Activated CD4-positive, alpha-beta T cell treated with anti-CD3 and anti-CD28 coated beads for 36 hours (primary cell): ENCODE results near the gene SEC61G. TPM values are rescaled to one million over a fixed set of nuclear protein-coding genes. Genes with fewer than 3 reads are reported as not detected.

ENCODE experiments used
- ATAC-seq: fragments of 200-7000 bp; cut with Tn5 transposase; one replicate; pipeline ENCODE4 v1.10.0; 2021; ENCODE audit warnings: mild to moderate bottlenecking, moderate library complexity
- CTCF ChIA-PET: fragments of 350-600 bp; sonication (Branson Sonifier 250); formaldehyde crosslinking; loops from one replicate; lab custom pipeline; 2021; ENCODE audit warnings: antibody characterized with exemption; lab: Charles Lee
- POLR2A ChIA-PET: fragments of 350-600 bp; sonication (Branson Sonifier 250); formaldehyde crosslinking; loops from one replicate; lab custom pipeline; 2021; ENCODE audit warnings: antibody characterized with exemption, inconsistent platforms; lab: Charles Lee
- DNase-seq: peaks from one replicate; pipeline ENCODE4 v3.0.0-alpha.2; 2020
- H3K27ac Mint-ChIP-seq: one replicate; pipeline ENCODE4 v1.8.0; 2021; ENCODE audit warnings: mixed read lengths
- H3K27me3 Mint-ChIP-seq: one replicate; pipeline ENCODE4 v1.8.0; 2021; ENCODE audit warnings: mixed read lengths
- H3K36me3 Mint-ChIP-seq: one replicate; pipeline ENCODE4 v1.8.0; 2021; ENCODE audit warnings: low read depth, mixed read lengths
- H3K4me1 Mint-ChIP-seq: one replicate; pipeline ENCODE4 v1.8.0; 2021; ENCODE audit warnings: mixed read lengths
- H3K4me3 Mint-ChIP-seq: one replicate; pipeline ENCODE4 v1.8.0; 2021; ENCODE audit warnings: mild to moderate bottlenecking, moderate library complexity, mixed read lengths
- H3K9me3 Mint-ChIP-seq: one replicate; pipeline ENCODE4 v1.8.0; 2021; ENCODE audit warnings: low read depth, mixed read lengths
- intact Hi-C, 2 experiments: fragments of 100-400 bp; cut with DNase I in 1 of 2; cut with micrococcal nuclease in 1 of 2; formaldehyde crosslinking; loops; one replicate each; pipeline versions ENCODE4 v1.14.2 to v1.15.1; 2022 to 2024; cut with DNase I, micrococcal nuclease
- total RNA-seq, 2 experiments: library from RNA; stranded (reverse); gene quantifications; one replicate each; pipeline ENCODE4 v1.2.3, GENCODE V29; 2021

SEC61G gene
- total RNA-seq, 2 experiments from 2014 or later: 78.4 to 191 TPM

DNA sequence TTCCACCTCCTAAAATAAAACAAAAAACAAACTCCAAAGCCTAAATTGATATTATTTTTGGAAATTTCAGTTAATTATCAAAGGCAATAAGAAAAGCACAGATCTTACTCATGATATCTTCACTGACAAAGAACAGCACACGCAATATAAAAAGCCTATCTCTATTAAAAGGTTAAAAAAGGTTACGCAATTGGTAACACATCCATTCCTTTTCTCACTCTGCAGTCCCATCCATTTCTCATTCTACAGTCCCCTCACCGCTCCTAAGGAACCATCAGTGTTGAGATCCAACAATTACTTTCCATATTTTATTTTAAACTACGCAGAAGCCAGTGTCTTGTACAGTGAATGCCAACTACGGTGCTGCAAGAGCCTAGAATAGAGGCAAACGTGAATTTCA lies 1.3 kb downstream of the SEC61G start:
- intact Hi-C loops: loop anchor here in 1 of 2 experiments (2.0 to 5.0 kb wide), 3 partner anchors 775 to 1193 kb away; partner anchors contain the start of genes MRPS17 and VOPP1
- H3K27ac Mint-ChIP-seq: peak overlapping the region; percentile 91
- CTCF ChIA-PET: interaction anchor here (3.8 kb wide), 1 partner anchor 498 kb away, joined by 27 read pairs; no protein-coding TSS in a partner anchor

DNA sequence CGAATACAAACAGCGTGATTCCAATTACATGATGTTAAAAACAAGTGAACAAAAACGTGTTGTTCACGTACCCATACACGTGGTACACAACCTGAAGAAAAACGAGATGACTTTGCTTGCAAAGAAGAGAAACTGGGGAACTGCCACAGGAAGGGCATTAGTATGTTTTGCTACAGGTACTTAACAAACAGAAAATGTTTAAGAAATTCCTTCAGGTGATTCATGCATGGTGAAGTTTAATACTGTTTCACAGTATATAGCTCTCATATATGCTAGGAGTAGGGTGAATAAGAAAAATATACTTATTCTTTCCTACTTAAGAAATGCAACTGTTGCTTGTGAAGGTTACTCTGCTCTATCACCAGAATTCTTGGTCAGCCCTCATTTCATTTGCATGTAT lies 9.8 kb downstream of the SEC61G start:
- peaks cover 51% of the 10 kb centered on the region for H3K36me3 Mint-ChIP-seq
- POLR2A ChIA-PET: interaction anchor here (1.7 kb wide), 1 partner anchor 10 kb away, joined by 6 read pairs; the partner anchor contains the start of gene SEC61G
- intact Hi-C loops: no loop called here

More for the DNA sequence above, 1.3 kb downstream of the SEC61G start:
- DNase-seq (no peak), ATAC-seq (no peak)
- POLR2A ChIA-PET: no interaction called here
- Mint-ChIP-seq H3K27me3 (no peaks in the 10 kb centered on the region), H3K4me3 (peak overlapping the region; percentile 91), H3K9me3 (no peaks in the 10 kb centered on the region), H3K4me1 (peaks cover 20% of the 10 kb centered on the region), H3K36me3 (peaks cover 39% of the 10 kb centered on the region)

DNA sequence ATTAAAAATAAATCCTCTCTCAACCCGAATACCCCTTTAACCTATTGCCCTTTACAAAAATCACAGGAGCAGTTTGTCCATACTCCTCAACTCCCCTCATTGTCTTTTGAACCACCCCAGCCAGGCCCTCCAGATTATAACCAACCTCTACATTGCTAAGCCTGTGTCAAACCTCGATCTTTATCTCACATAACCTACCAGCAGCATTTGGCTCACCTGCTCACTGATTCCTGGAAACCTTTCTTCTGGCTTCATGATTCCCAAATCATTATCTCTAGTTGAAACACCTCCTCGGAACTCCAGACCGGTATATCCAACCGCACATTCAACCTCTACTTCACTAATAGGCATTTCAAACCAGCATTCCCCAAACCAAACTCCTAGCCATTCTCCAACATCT lies 11.8 kb downstream of the SEC61G start:
- Mint-ChIP-seq H3K36me3 (peaks cover 39% of the 10 kb centered on the region), H3K4me1 (no peaks in the 10 kb centered on the region), H3K4me3 (no peak overlapping the region), H3K27ac (no peak overlapping the region), H3K9me3 (no peaks in the 10 kb centered on the region), H3K27me3 (no peaks in the 10 kb centered on the region)
- ATAC-seq (no peak), DNase-seq (no peak)
- ChIA-PET CTCF (no interaction called here), POLR2A (no interaction called here)
- intact Hi-C loops: no loop called here

More for the DNA sequence above, 9.8 kb downstream of the SEC61G start:
- no peak overlapping the region for H3K27ac Mint-ChIP-seq
- no peaks in the 10 kb centered on the region for H3K9me3 Mint-ChIP-seq
- H3K4me3 Mint-ChIP-seq: no peak overlapping the region
- CTCF ChIA-PET: interaction anchor here (0.5 kb wide), 1 partner anchor 757 kb away, joined by 3 read pairs; no protein-coding TSS in a partner anchor
- no peak for ATAC-seq
- no peak for DNase-seq
- H3K27me3 Mint-ChIP-seq: no peaks in the 10 kb centered on the region
- no peaks in the 10 kb centered on the region for H3K4me1 Mint-ChIP-seq

DNA sequence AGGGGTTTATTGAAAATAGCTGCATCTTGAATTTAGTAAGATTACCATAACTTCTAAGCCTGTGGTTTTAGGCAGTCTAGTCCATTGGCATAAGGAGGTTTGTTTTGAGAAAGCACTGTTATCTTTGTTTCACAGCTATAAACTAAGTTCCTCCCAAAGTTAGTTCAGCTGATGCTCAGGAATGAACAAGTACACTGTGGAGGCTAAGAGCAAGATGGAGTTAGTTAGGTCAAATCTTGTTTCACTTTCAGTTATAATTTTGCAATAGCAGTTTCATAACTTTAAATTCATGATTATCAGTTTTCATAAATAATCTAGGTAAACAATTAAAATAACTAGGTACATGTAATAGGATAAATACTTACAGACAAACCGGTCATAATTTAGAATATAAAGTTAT lies 15.4 kb downstream of the SEC61G start:
- Mint-ChIP-seq H3K9me3 (no peaks in the 10 kb centered on the region), H3K27ac (no peak overlapping the region), H3K27me3 (no peaks in the 10 kb centered on the region), H3K36me3 (peaks cover 15% of the 10 kb centered on the region), H3K4me3 (no peak overlapping the region), H3K4me1 (no peaks in the 10 kb centered on the region)
- no peak for DNase-seq
- ATAC-seq: no peak
- ChIA-PET CTCF (interaction anchor here (1.7 kb wide), 1 partner anchor 30 kb away, joined by 5 read pairs; no protein-coding TSS in a partner anchor), POLR2A (no interaction called here)
- intact Hi-C loops: no loop called here

DNA sequence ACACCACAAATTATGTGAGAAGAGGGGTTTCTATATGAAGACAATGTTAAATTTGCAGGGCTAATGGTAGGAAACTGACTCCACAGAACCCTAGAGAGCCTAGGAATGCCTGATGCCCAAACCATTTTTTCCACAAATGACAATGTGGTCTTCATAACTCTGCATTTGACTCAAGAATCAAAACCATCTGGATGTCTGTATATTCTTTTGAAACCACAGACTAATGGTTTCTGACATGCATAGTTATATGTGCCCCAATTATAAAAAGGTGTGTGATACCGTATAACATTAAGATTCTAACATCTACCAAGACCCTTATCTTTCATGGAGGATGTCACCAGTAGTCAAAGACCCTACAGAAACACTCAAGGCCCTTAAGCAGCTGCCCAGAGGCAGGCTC lies 20.3 kb downstream of the SEC61G start:
- Mint-ChIP-seq H3K27me3 (no peaks in the 10 kb centered on the region), H3K4me1 (no peaks in the 10 kb centered on the region), H3K36me3 (peaks cover 5% of the 10 kb centered on the region), H3K27ac (no peak overlapping the region), H3K4me3 (no peak overlapping the region), H3K9me3 (peaks cover 1% of the 10 kb centered on the region)
- ChIA-PET CTCF (no interaction called here), POLR2A (no interaction called here)
- ATAC-seq (no peak), DNase-seq (no peak)
- intact Hi-C loops: no loop called here

DNA sequence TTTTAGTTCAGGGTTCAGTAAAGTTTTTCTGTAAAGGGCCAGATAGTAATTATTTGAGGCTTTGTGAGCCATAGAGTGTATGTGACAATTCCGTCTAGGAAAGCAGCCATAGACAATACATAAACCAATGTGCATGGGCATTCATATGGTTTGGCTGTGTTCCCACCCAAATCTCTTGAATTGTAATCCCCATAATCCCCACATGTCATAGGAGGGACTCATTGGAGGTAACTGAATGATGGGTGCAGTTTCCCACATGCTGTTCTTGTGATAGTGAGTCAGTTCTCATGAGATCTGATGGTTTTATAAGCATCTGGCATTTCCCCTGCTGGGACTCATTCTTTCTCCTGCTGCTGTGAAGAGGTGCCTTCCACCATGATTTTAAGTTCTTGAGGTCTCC lies 29.9 kb downstream of the SEC61G start:
- ChIA-PET CTCF (no interaction called here), POLR2A (no interaction called here)
- Mint-ChIP-seq H3K4me1 (no peaks in the 10 kb centered on the region), H3K27me3 (no peaks in the 10 kb centered on the region), H3K36me3 (no peaks in the 10 kb centered on the region), H3K9me3 (peaks cover 2% of the 10 kb centered on the region), H3K4me3 (no peak overlapping the region), H3K27ac (no peak overlapping the region)
- no peak for DNase-seq
- no peak for ATAC-seq
- intact Hi-C loops: no loop called here

DNA sequence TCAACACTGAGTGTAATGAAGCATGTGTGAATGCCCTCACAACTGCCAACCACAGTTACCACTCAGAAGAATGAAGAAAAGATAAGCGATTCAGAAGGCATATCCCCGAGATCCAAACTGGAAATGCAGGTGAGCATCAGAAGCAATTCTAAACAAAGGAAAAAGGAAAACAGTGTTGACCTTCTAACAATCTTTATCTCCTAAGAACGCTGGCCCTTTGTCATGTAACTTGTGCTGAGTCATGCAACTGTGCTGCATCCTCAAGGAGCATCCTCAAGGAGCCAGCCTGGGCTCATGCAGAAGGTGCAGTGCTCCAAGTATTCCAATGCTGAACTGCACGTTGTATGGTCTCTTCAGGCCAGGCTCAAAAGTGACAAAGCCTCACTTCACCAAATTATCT lies 30.6 kb downstream of the SEC61G start:
- ChIA-PET CTCF (no interaction called here), POLR2A (no interaction called here)
- intact Hi-C loops: no loop called here
- DNase-seq (no peak), ATAC-seq (no peak)
- Mint-ChIP-seq H3K36me3 (no peaks in the 10 kb centered on the region), H3K4me1 (no peaks in the 10 kb centered on the region), H3K4me3 (no peak overlapping the region), H3K9me3 (no peaks in the 10 kb centered on the region), H3K27me3 (no peaks in the 10 kb centered on the region), H3K27ac (no peak overlapping the region)

DNA sequence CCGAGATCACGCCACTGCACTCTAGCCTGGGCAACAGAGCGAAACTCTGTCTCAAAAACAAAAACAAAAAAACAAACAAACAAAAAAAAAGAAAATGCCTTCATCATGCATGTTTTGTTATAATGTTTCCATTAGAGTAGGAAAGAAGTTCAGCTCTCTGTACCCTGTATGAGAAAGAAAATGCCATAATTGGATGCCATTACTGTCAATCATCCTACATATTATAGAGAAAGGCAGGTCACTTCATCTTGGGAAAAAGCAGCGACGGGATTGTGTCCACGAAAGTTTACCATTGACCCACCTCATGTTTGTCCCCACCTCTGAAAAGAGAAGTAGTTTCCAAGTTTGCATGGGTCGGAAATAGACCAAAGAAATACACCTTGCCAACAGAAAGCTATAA lies 33.8 kb downstream of the SEC61G start:
- H3K9me3 Mint-ChIP-seq: no peaks in the 10 kb centered on the region
- H3K27me3 Mint-ChIP-seq: no peaks in the 10 kb centered on the region
- no peaks in the 10 kb centered on the region for H3K4me1 Mint-ChIP-seq
- no peak overlapping the region for H3K4me3 Mint-ChIP-seq
- intact Hi-C loops: no loop called here
- ChIA-PET CTCF (interaction anchor here (1.3 kb wide), 1 partner anchor 530 kb away, joined by 4 read pairs; no protein-coding TSS in a partner anchor), POLR2A (no interaction called here)
- no peaks in the 10 kb centered on the region for H3K36me3 Mint-ChIP-seq
- DNase-seq (no peak), ATAC-seq (no peak)
- no peak overlapping the region for H3K27ac Mint-ChIP-seq

DNA sequence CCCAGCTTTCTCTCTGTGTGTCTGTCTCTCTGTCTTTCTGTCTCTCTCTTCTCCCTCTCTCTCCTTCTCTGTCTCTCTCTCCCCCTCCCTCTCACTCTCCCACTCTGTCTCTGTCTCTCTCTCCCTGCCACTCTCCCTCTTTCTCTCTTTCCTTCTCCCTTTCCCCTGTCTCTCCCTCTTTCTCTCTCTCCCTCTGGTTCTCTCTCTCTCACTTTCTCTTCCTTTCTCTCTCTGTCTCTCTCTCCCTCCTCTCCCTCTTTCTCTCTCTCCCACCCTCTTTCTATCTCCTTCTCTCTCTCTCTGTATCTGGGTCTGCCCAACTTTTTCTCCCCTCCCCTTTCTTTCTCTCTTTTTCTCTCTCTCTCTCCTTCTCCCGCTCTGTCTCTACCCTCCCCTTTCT lies 36.5 kb downstream of the SEC61G start:
- ChIA-PET POLR2A (no interaction called here), CTCF (no interaction called here)
- no peak for DNase-seq
- no peak for ATAC-seq
- H3K27me3 Mint-ChIP-seq: no peaks in the 10 kb centered on the region
- intact Hi-C loops: no loop called here
- no peaks in the 10 kb centered on the region for H3K36me3 Mint-ChIP-seq
- peaks cover 9% of the 10 kb centered on the region for H3K9me3 Mint-ChIP-seq
- H3K27ac Mint-ChIP-seq: no peak overlapping the region
- no peaks in the 10 kb centered on the region for H3K4me1 Mint-ChIP-seq
- no peak overlapping the region for H3K4me3 Mint-ChIP-seq

DNA sequence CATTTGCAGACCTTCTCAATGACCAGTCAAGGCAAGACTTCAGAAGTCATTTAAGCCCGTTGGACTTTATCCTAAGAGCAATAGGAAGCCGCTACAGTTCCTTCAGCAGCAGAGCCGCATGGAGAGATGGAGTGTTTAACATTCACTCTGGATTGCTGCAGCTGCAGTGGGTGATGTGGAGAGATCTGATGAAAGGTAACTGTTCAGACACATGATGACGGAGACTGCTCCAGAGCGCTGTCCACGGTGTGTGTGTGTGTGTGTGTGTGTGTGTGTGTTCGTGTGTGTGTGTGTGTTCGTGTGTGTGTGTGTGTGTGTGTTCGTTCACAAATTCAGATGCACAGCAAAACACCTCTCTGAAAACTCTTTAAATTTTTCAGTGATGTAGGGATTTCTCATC lies 37.0 kb downstream of the SEC61G start:
- ChIA-PET CTCF (no interaction called here), POLR2A (no interaction called here)
- H3K4me3 Mint-ChIP-seq: no peak overlapping the region
- intact Hi-C loops: no loop called here
- DNase-seq (no peak), ATAC-seq (no peak)
- no peaks in the 10 kb centered on the region for H3K27me3 Mint-ChIP-seq
- H3K9me3 Mint-ChIP-seq: peaks cover 9% of the 10 kb centered on the region
- H3K36me3 Mint-ChIP-seq: no peaks in the 10 kb centered on the region
- H3K4me1 Mint-ChIP-seq: no peaks in the 10 kb centered on the region
- no peak overlapping the region for H3K27ac Mint-ChIP-seq

DNA sequence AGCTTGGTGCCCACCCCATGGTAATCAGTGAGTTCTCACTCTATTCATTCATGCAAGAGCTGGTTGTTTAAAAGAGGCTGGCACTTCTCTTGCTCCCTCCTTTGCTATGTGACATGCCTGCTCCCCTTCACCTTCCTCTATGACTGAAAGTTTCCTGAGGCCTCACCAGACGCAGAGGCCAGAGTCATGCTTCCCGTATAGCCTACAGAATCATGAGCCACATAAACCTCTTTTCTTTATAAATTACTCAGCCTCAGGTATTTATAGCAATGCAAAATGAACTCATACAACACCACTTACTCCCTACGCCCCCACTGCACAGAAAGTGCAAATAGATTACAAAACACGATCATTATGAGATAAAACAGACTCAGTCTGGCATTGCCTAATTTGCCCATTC lies 39.0 kb downstream of the SEC61G start:
- peak; percentile 4 for DNase-seq
- Mint-ChIP-seq H3K36me3 (no peaks in the 10 kb centered on the region), H3K27me3 (no peaks in the 10 kb centered on the region), H3K27ac (no peak overlapping the region), H3K4me1 (no peaks in the 10 kb centered on the region), H3K9me3 (peaks cover 9% of the 10 kb centered on the region), H3K4me3 (no peak overlapping the region)
- CTCF ChIA-PET: no interaction called here
- intact Hi-C loops: no loop called here
- no peak for ATAC-seq
- POLR2A ChIA-PET: no interaction called here

DNA sequence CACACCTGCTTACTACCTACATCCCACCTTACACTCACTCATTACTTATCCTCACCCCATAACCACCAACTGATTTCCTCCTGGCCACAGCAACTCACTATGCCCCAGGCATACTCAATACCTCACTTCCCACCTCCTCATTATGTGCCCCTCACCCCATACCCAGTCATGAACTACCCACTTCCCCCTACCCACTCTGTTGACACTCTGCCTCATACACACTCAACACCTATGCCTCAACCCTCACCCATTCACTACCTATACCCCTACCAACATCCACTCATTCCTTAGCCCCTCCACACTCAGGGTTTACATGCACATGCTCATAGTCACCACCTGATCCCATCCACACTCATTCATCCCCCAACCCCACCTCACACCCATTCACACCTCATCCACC lies 39.6 kb downstream of the SEC61G start:
- Mint-ChIP-seq H3K4me3 (no peak overlapping the region), H3K36me3 (no peaks in the 10 kb centered on the region), H3K9me3 (peaks cover 9% of the 10 kb centered on the region), H3K4me1 (no peaks in the 10 kb centered on the region), H3K27me3 (no peaks in the 10 kb centered on the region), H3K27ac (no peak overlapping the region)
- DNase-seq: no peak
- intact Hi-C loops: no loop called here
- ChIA-PET CTCF (no interaction called here), POLR2A (no interaction called here)
- no peak for ATAC-seq
